ENCODE data around the gene VAV3.

The VAV3 gene

GRCh38 chr1:107681001-107681479, 283.9 kb downstream of the VAV3 start:
- no peak overlapping the region for H3K27ac ChIP-seq (replicated peaks)
- no peak for DNase-seq (ENCODE audit: low read depth in 1 of 2, low spot score in 1 of 2)
- no peak overlapping the region for H3K4me3 ChIP-seq (replicated peaks; ENCODE audit: insufficient read depth, low read length)
- TF ChIP-seq, protein P1, sequence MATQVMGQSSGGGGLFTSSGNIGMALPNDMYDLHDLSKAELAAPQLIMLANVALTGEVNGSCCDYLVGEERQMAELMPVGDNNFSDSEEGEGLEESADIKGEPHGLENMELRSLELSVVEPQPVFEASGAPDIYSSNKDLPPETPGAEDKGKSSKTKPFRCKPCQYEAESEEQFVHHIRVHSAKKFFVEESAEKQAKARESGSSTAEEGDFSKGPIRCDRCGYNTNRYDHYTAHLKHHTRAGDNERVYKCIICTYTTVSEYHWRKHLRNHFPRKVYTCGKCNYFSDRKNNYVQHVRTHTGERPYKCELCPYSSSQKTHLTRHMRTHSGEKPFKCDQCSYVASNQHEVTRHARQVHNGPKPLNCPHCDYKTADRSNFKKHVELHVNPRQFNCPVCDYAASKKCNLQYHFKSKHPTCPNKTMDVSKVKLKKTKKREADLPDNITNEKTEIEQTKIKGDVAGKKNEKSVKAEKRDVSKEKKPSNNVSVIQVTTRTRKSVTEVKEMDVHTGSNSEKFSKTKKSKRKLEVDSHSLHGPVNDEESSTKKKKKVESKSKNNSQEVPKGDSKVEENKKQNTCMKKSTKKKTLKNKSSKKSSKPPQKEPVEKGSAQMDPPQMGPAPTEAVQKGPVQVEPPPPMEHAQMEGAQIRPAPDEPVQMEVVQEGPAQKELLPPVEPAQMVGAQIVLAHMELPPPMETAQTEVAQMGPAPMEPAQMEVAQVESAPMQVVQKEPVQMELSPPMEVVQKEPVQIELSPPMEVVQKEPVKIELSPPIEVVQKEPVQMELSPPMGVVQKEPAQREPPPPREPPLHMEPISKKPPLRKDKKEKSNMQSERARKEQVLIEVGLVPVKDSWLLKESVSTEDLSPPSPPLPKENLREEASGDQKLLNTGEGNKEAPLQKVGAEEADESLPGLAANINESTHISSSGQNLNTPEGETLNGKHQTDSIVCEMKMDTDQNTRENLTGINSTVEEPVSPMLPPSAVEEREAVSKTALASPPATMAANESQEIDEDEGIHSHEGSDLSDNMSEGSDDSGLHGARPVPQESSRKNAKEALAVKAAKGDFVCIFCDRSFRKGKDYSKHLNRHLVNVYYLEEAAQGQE (IDR thresholded peaks at IDR 0.05; ENCODE audit: insufficient replicate concordance, low read depth) = no peak
- no peak for TF ChIP-seq POLR2AphosphoS5 (IDR thresholded peaks at IDR 0.05; ENCODE audit: low read depth)
- TF ChIP-seq, protein P2, sequence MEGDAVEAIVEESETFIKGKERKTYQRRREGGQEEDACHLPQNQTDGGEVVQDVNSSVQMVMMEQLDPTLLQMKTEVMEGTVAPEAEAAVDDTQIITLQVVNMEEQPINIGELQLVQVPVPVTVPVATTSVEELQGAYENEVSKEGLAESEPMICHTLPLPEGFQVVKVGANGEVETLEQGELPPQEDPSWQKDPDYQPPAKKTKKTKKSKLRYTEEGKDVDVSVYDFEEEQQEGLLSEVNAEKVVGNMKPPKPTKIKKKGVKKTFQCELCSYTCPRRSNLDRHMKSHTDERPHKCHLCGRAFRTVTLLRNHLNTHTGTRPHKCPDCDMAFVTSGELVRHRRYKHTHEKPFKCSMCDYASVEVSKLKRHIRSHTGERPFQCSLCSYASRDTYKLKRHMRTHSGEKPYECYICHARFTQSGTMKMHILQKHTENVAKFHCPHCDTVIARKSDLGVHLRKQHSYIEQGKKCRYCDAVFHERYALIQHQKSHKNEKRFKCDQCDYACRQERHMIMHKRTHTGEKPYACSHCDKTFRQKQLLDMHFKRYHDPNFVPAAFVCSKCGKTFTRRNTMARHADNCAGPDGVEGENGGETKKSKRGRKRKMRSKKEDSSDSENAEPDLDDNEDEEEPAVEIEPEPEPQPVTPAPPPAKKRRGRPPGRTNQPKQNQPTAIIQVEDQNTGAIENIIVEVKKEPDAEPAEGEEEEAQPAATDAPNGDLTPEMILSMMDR (IDR thresholded peaks at IDR 0.05; ENCODE audit: insufficient read depth, low read length) = no peak
- no peak for TF ChIP-seq SPI1 (IDR thresholded peaks at IDR 0.05; ENCODE audit: borderline replicate concordance, low read depth)
- no peak for TF ChIP-seq GABPA (IDR thresholded peaks at IDR 0.05; ENCODE audit: low read depth)
- H3K27me3 ChIP-seq (ENCODE audit: insufficient read depth, poor library complexity, severe bottlenecking) = no peaks in the 10 kb centered on the region

- H3K4me3 ChIP-seq (replicated peaks; ENCODE audit: insufficient read depth, low read length) = no peak overlapping the region
- H3K27me3 ChIP-seq (ENCODE audit: insufficient read depth, poor library complexity, severe bottlenecking) = no peaks in the 10 kb centered on the region
- TF ChIP-seq GABPA (IDR thresholded peaks at IDR 0.05; ENCODE audit: low read depth) (no peak), POLR2AphosphoS5 (IDR thresholded peaks at IDR 0.05; ENCODE audit: low read depth) (no peak), SPI1 (IDR thresholded peaks at IDR 0.05; ENCODE audit: borderline replicate concordance, low read depth) (no peak)
- TF ChIP-seq, protein P1 (IDR thresholded peaks at IDR 0.05; ENCODE audit: insufficient replicate concordance, low read depth) = no peak
- TF ChIP-seq, protein P2 (IDR thresholded peaks at IDR 0.05; ENCODE audit: insufficient read depth, low read length) = no peak
- H3K27ac ChIP-seq (replicated peaks) = no peak overlapping the region
- DNase-seq (ENCODE audit: low read depth in 1 of 2, low spot score in 1 of 2) = no peak
Measured at GRCh38 chr1:107680579-107680985, 284.4 kb downstream of the VAV3 start.

DNA sequence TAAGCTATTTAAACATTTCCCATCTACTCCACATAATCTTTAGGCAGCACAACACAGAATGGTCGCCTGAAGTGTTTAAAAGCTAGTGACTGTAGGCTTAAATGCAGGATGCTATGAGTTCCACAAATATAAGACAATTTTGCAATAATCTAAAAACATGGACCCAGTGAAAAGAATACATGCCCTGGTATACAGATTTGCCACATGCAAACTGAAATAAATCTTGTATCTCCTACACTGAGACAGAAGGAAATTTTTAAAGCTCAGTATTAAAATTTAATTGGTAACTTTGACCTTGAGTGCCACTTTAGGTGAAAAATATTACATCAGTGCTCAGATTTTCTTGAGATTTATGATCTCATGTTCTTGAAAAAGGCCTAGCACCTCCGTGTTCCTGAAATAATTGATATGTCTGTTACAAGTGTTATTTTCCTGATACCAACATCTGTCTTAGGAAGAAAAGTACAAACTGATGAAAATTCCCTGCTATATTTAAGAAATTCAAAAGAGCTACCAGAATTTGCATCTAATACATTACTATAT, 285.5 kb downstream of the VAV3 start:
- DNase-seq (ENCODE audit: low read depth in 1 of 2, low spot score in 1 of 2) = no peak
- TF ChIP-seq, protein P2 (IDR thresholded peaks at IDR 0.05; ENCODE audit: insufficient read depth, low read length) = no peak
- TF ChIP-seq, protein P1 (IDR thresholded peaks at IDR 0.05; ENCODE audit: insufficient replicate concordance, low read depth) = no peak
- TF ChIP-seq POLR2AphosphoS5 (IDR thresholded peaks at IDR 0.05; ENCODE audit: low read depth) (no peak), SPI1 (IDR thresholded peaks at IDR 0.05; ENCODE audit: borderline replicate concordance, low read depth) (no peak), GABPA (IDR thresholded peaks at IDR 0.05; ENCODE audit: low read depth) (no peak)
- Histone ChIP-seq H3K4me3 (replicated peaks; ENCODE audit: insufficient read depth, low read length) (no peak overlapping the region), H3K27me3 (ENCODE audit: insufficient read depth, poor library complexity, severe bottlenecking) (no peaks in the 10 kb centered on the region), H3K27ac (replicated peaks) (no peak overlapping the region)
